Cardiac muscle cell (in vitro differentiated cells and primary cell): ENCODE results near the gene FBXL15. TPM values are rescaled to one million over a fixed set of nuclear protein-coding genes. Genes with fewer than 3 reads are reported as not detected.

Experiments used
- DNase-seq, 2 donors: peaks; one replicate each; pipeline versions ENCODE4 v3.0.0 to v3.0.0-alpha.2; 2010 to 2017; ENCODE audit warnings: low read depth in 1 of 2, low spot score in 1 of 2
- H3K27ac ChIP-seq: fragments of 200-600 bp; sonication (generic); 2 replicates; pipeline ENCODE4 v1.5.1; 2016
- H3K27me3 ChIP-seq: fragments of 200-600 bp; sonication (generic); 2 replicates; pipeline ENCODE4 v1.6.0; 2016; ENCODE audit warnings: control low read depth
- H3K36me3 ChIP-seq: fragments of 200-600 bp; sonication (generic); 2 replicates; pipeline ENCODE4 v1.5.1; 2016; ENCODE audit warnings: control low read depth
- H3K4me1 ChIP-seq: fragments of 200-600 bp; sonication (generic); 2 replicates; pipeline ENCODE4 v1.8.1; 2017; ENCODE audit warnings: low read depth, mild to moderate bottlenecking, mixed run types
- H3K4me3 ChIP-seq: fragments of 200-600 bp; sonication (generic); 2 replicates; pipeline ENCODE4 v1.5.1; 2016; ENCODE audit warnings: mild to moderate bottlenecking
- H3K9me3 ChIP-seq: fragments of 200-600 bp; sonication (generic); 2 replicates; pipeline ENCODE4 v1.5.1; 2017; ENCODE audit warnings: low read depth, mild to moderate bottlenecking, control low read depth
- CTCF ChIP-seq: IDR thresholded peaks from 2 replicates; pipeline ENCODE4 v1.5.1; 2012; ENCODE audit warnings: low read depth, mild to moderate bottlenecking, low read length
- polyA plus RNA-seq: library from polyadenylated mRNA; unstranded; fragments of >200 nt; fragmentation: Nextera tagmentation; extraction: Ambion mirVana; gene quantifications from 2 replicates; pipeline ENCODE4 v1.2.1, GENCODE V29; 2016
- total RNA-seq: library from RNA; depleted of rRNA; stranded (reverse); fragments of >200 nt; gene quantifications from 2 replicates; pipeline ENCODE4 v1.2.3, GENCODE V29; 2016

The FBXL15 gene
- total and polyA plus RNA-seq, 2 experiments from 2014 or later, result 36.3 to 46.3 TPM

- no peak for TF ChIP-seq CTCF
- peak in 1 of 2 donors; percentile 82 for DNase-seq
Measured at GRCh38 chr10:102419269-102420180, 1.1 kb upstream of the FBXL15 start.

GRCh38 chr10:102420181-102420713 lies 389 bp upstream of the FBXL15 start:
- H3K4me1 ChIP-seq, result peaks cover 19% of the 10 kb centered on the region
- H3K36me3 ChIP-seq, result peaks cover 7% of the 10 kb centered on the region
- H3K27ac ChIP-seq, result peak overlapping the region; percentile 86
- H3K9me3 ChIP-seq, result no peaks in the 10 kb centered on the region
- H3K4me3 ChIP-seq, result peak overlapping the region; percentile 55
- no peak for DNase-seq
- no peaks in the 10 kb centered on the region for H3K27me3 ChIP-seq
- TF ChIP-seq CTCF, result no peak

More at GRCh38 chr10:102419269-102420180, 1.1 kb upstream of the FBXL15 start:
- H3K27ac ChIP-seq, result peak overlapping the region; percentile 86
- peaks cover 7% of the 10 kb centered on the region for H3K36me3 ChIP-seq
- peaks cover 19% of the 10 kb centered on the region for H3K4me1 ChIP-seq
- peak overlapping the region; percentile 55 for H3K4me3 ChIP-seq
- H3K27me3 ChIP-seq, result no peaks in the 10 kb centered on the region
- no peaks in the 10 kb centered on the region for H3K9me3 ChIP-seq

GRCh38 chr10:102421507-102421756 lies 796 bp downstream of the FBXL15 start:
- DNase-seq, result no peak
- Histone ChIP-seq H3K27ac (peak overlapping the region; percentile 86), H3K36me3 (peaks cover 7% of the 10 kb centered on the region), H3K4me3 (peak overlapping the region; percentile 55), H3K27me3 (no peaks in the 10 kb centered on the region), H3K4me1 (peaks cover 19% of the 10 kb centered on the region), H3K9me3 (no peaks in the 10 kb centered on the region)
- no peak for TF ChIP-seq CTCF

GRCh38 chr10:102421757-102422512 lies 1.3 kb downstream of the FBXL15 start:
- Histone ChIP-seq H3K27me3 (no peaks in the 10 kb centered on the region), H3K36me3 (peaks cover 7% of the 10 kb centered on the region), H3K4me3 (peak overlapping the region; percentile 55), H3K4me1 (peaks cover 19% of the 10 kb centered on the region), H3K27ac (no peak overlapping the region), H3K9me3 (no peaks in the 10 kb centered on the region)
- TF ChIP-seq CTCF, result no peak
- DNase-seq, result peak in 1 of 2 donors; percentile 48

- H3K9me3 ChIP-seq, result no peaks in the 10 kb centered on the region
- peaks cover 7% of the 10 kb centered on the region for H3K36me3 ChIP-seq
- peaks cover 19% of the 10 kb centered on the region for H3K4me1 ChIP-seq
- TF ChIP-seq CTCF, result peak; percentile 81
- peak overlapping the region; percentile 55 for H3K4me3 ChIP-seq
- DNase-seq, result peak; percentile 78 to 79
- H3K27me3 ChIP-seq, result no peaks in the 10 kb centered on the region
- H3K27ac ChIP-seq, result no peak overlapping the region
Measured at GRCh38 chr10:102422545-102423129, 2.0 kb downstream of the FBXL15 start.
